ENCODE measurements around the gene PI4KA.

GRCh38 chr22:20782083-20782482 is 76.5 kb downstream of the PI4KA start:
- TF ChIP-seq CTCF (IDR thresholded peaks at IDR 0.05; ENCODE audit: poor library complexity, severe bottlenecking) (no peak), POLR2AphosphoS5 (IDR thresholded peaks at IDR 0.05) (no peak), EZH2 (IDR thresholded peaks at IDR 0.05; ENCODE audit: borderline replicate concordance, insufficient read depth, low read length, poor library complexity, severe bottlenecking) (no peak), TAF1 (IDR thresholded peaks at IDR 0.05; ENCODE audit: low read depth) (no peak), RAD21 (conservative IDR thresholded peaks at IDR 0.05) (no peak)
- TF ChIP-seq, protein P1, sequence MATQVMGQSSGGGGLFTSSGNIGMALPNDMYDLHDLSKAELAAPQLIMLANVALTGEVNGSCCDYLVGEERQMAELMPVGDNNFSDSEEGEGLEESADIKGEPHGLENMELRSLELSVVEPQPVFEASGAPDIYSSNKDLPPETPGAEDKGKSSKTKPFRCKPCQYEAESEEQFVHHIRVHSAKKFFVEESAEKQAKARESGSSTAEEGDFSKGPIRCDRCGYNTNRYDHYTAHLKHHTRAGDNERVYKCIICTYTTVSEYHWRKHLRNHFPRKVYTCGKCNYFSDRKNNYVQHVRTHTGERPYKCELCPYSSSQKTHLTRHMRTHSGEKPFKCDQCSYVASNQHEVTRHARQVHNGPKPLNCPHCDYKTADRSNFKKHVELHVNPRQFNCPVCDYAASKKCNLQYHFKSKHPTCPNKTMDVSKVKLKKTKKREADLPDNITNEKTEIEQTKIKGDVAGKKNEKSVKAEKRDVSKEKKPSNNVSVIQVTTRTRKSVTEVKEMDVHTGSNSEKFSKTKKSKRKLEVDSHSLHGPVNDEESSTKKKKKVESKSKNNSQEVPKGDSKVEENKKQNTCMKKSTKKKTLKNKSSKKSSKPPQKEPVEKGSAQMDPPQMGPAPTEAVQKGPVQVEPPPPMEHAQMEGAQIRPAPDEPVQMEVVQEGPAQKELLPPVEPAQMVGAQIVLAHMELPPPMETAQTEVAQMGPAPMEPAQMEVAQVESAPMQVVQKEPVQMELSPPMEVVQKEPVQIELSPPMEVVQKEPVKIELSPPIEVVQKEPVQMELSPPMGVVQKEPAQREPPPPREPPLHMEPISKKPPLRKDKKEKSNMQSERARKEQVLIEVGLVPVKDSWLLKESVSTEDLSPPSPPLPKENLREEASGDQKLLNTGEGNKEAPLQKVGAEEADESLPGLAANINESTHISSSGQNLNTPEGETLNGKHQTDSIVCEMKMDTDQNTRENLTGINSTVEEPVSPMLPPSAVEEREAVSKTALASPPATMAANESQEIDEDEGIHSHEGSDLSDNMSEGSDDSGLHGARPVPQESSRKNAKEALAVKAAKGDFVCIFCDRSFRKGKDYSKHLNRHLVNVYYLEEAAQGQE (IDR thresholded peaks at IDR 0.05; ENCODE audit: borderline replicate concordance): no peak
